Endodermal cell (in vitro differentiated cells): ENCODE results near the gene ABLIM2. TPM values are rescaled to one million over a fixed set of nuclear protein-coding genes. Genes with fewer than 3 reads are reported as not detected.

Experiments used
- DNase-seq: peaks from one replicate; pipeline ENCODE4 v3.0.0-alpha.2; 2017
- H3K27ac ChIP-seq: 2 replicates; pipeline ENCODE4 v1.5.1; 2013; ENCODE audit warnings: mild to moderate bottlenecking, low read depth, low read length, moderate library complexity
- H3K27me3 ChIP-seq: 2 replicates; pipeline ENCODE4 v1.6.1; 2013; ENCODE audit warnings: mild to moderate bottlenecking, low read length, moderate library complexity; ENCODE audit not compliant: insufficient read depth, control insufficient read depth, poor library complexity, severe bottlenecking
- H3K36me3 ChIP-seq: 2 replicates; pipeline ENCODE4 v1.7.0; 2013; ENCODE audit warnings: mild to moderate bottlenecking, low read length, moderate library complexity; ENCODE audit not compliant: control insufficient read depth, insufficient read depth
- H3K4me1 ChIP-seq: one replicate; pipeline ENCODE4 v1.7.0; 2013; ENCODE audit warnings: low read length; ENCODE audit not compliant: control insufficient read depth, insufficient read depth
- H3K4me3 ChIP-seq: 2 replicates; pipeline ENCODE4 v1.5.1; 2013; ENCODE audit warnings: mild to moderate bottlenecking, low read length, moderate library complexity
- H3K9ac ChIP-seq: 2 replicates; pipeline ENCODE4 v1.6.1; 2013; ENCODE audit warnings: mild to moderate bottlenecking, low read length, moderate library complexity; ENCODE audit not compliant: poor library complexity, severe bottlenecking; ENCODE audit errors: extremely low read depth
- H3K9me3 ChIP-seq: 2 replicates; pipeline ENCODE4 v1.6.1; 2013; ENCODE audit warnings: mild to moderate bottlenecking, low read length, moderate library complexity; ENCODE audit not compliant: control insufficient read depth
- H3K27ac Mint-ChIP-seq: 2 replicates; pipeline ENCODE4 v1.8.0; 2020; ENCODE audit warnings: mixed read lengths
- H3K27me3 Mint-ChIP-seq: 2 replicates; pipeline ENCODE4 v1.8.0; 2021; ENCODE audit warnings: mild to moderate bottlenecking, mixed read lengths; ENCODE audit not compliant: insufficient read depth
- H3K36me3 Mint-ChIP-seq: 2 replicates; pipeline ENCODE4 v1.8.0; 2020; ENCODE audit warnings: low read depth, mixed read lengths
- H3K4me1 Mint-ChIP-seq: 2 replicates; pipeline ENCODE4 v1.8.0; 2020; ENCODE audit warnings: mixed read lengths
- H3K4me3 Mint-ChIP-seq: 2 replicates; pipeline ENCODE4 v1.8.0; 2020; ENCODE audit warnings: mild to moderate bottlenecking, moderate library complexity, mixed read lengths
- H3K9me3 Mint-ChIP-seq: 2 replicates; pipeline ENCODE4 v1.8.0; 2020; ENCODE audit warnings: mild to moderate bottlenecking, mixed read lengths
- CTCF ChIP-seq: fragments of 200-600 bp; sonication (generic); conservative IDR thresholded peaks from 2 replicates; pipeline ENCODE4 v1.5.0; 2021; ENCODE audit warnings: antibody characterized with exemption, mild to moderate bottlenecking
- WGBS, 2 experiments: methylation state at CpG; one replicate each; pipeline versions ENCODE4 v1.1.5 to v1.1.7; 2013; ENCODE audit warnings: missing lambda C conversion rate in 2 of 2, mixed read lengths in 1 of 2; ENCODE audit not compliant: insufficient coverage in 1 of 2, insufficient read length in 1 of 2; 5-methylcytosine and 5-hydroxymethylcytosine counted together
- total RNA-seq, 2 donors: library from RNA; stranded (reverse); fragmentation: NEBNext Ultra II Directional in 1 of 2; extraction: Animal tissue kit (Norgen Biotek cat#: 25700) in 1 of 2; gene quantifications; 2 replicates in 1 of 2; 3 replicates in 1 of 2; pipeline ENCODE4 v1.2.1, GENCODE V29; 2021

ABLIM2 gene
- total RNA-seq, 2 donors from 2014 or later = 0.35 to 1.6 TPM

- Mint-ChIP-seq H3K36me3 (no peaks in the 10 kb centered on the region), H3K27ac (no peak overlapping the region), H3K4me1 (peaks cover 3% of the 10 kb centered on the region), H3K9me3 (peaks cover 6% of the 10 kb centered on the region), H3K4me3 (no peak overlapping the region), H3K27me3 (no peaks in the 10 kb centered on the region)
- Histone ChIP-seq H3K27me3 (no peaks in the 10 kb centered on the region), H3K9me3 (no peaks in the 10 kb centered on the region), H3K4me3 (no peak overlapping the region), H3K27ac (no peak overlapping the region), H3K9ac (no peak overlapping the region), H3K36me3 (no peaks in the 10 kb centered on the region), H3K4me1 (no peaks in the 10 kb centered on the region)
- no peak for TF ChIP-seq CTCF
- no peak for DNase-seq
- 81 to 85% methylated on average over 17 to 21 of the region's 21 CpGs for WGBS, 2 experiments
Observed at GRCh38 chr4:7985891-7986441, 172.6 kb downstream of the ABLIM2 start.

- peaks cover 3% of the 10 kb centered on the region for H3K4me1 Mint-ChIP-seq
- WGBS, 2 experiments = 94 to 96% methylated on average over 8 to 12 of the region's 12 CpGs
- Histone ChIP-seq H3K27me3 (no peaks in the 10 kb centered on the region), H3K36me3 (no peaks in the 10 kb centered on the region), H3K9me3 (no peaks in the 10 kb centered on the region), H3K27ac (no peak overlapping the region), H3K4me3 (no peak overlapping the region), H3K9ac (no peak overlapping the region), H3K4me1 (no peaks in the 10 kb centered on the region)
- H3K9me3 Mint-ChIP-seq = peaks cover 6% of the 10 kb centered on the region
- H3K27ac Mint-ChIP-seq = no peak overlapping the region
- peak; percentile 39 for TF ChIP-seq CTCF
- no peaks in the 10 kb centered on the region for H3K27me3 Mint-ChIP-seq
- no peak overlapping the region for H3K4me3 Mint-ChIP-seq
- no peak for DNase-seq
- H3K36me3 Mint-ChIP-seq = no peaks in the 10 kb centered on the region
Observed at GRCh38 chr4:7985072-7985471, 173.5 kb downstream of the ABLIM2 start.

GRCh38 chr4:7984286-7984925 is 174.2 kb downstream of the ABLIM2 start:
- no peak for TF ChIP-seq CTCF
- Mint-ChIP-seq H3K4me3 (no peak overlapping the region), H3K36me3 (no peaks in the 10 kb centered on the region), H3K27me3 (no peaks in the 10 kb centered on the region), H3K4me1 (peaks cover 10% of the 10 kb centered on the region), H3K27ac (no peak overlapping the region), H3K9me3 (peaks cover 6% of the 10 kb centered on the region)
- H3K36me3 ChIP-seq = no peaks in the 10 kb centered on the region
- 89 to 92% methylated on average over 10 to 31 of the region's 31 CpGs for WGBS, 2 experiments
- no peak for DNase-seq
- H3K9ac ChIP-seq = no peak overlapping the region
- H3K9me3 ChIP-seq = no peaks in the 10 kb centered on the region
- H3K27me3 ChIP-seq = no peaks in the 10 kb centered on the region
- H3K27ac ChIP-seq = no peak overlapping the region
- no peak overlapping the region for H3K4me3 ChIP-seq
- no peaks in the 10 kb centered on the region for H3K4me1 ChIP-seq
